Endothelial cell of umbilical vein (primary cell): ENCODE measurements around the gene THSD4.

Experiments used
- CTCF ChIP-seq, 2 donors: IDR thresholded peaks; 1 replicate in 1 of 2; 2 replicates in 1 of 2; pipeline ENCODE4 v1.5.1; 2011; ENCODE audit warnings: low read length in 2 of 2, mild to moderate bottlenecking in 2 of 2, moderate library complexity in 2 of 2, control low read depth in 1 of 2, inconsistent platforms in 1 of 2, low read depth in 1 of 2; ENCODE audit not compliant: insufficient read depth in 1 of 2; ENCODE audit errors: extremely low read depth in 1 of 2
- EZH2 ChIP-seq: IDR thresholded peaks from 2 replicates; pipeline ENCODE4 v1.6.1; 2012; ENCODE audit warnings: borderline replicate concordance, low read depth, mild to moderate bottlenecking, moderate library complexity, low read length, inconsistent platforms; ENCODE audit not compliant: severe bottlenecking
- GATA2 ChIP-seq: IDR thresholded peaks from 2 replicates; pipeline ENCODE4 v1.7.0; 2011; ENCODE audit warnings: low read depth, mild to moderate bottlenecking, moderate library complexity, mixed read lengths, low read length; ENCODE audit not compliant: insufficient read length, insufficient read depth
- MYC ChIP-seq: IDR thresholded peaks from one replicate; pipeline ENCODE4 v1.6.1; 2011; ENCODE audit warnings: mild to moderate bottlenecking, low read depth, low read length
- POLR2A ChIP-seq: IDR thresholded peaks from 2 replicates; pipeline ENCODE4 v1.6.1; 2012; ENCODE audit warnings: low read depth, mild to moderate bottlenecking, control low read depth, low read length
- POLR2AphosphoS5 ChIP-seq: IDR thresholded peaks from 2 replicates; pipeline ENCODE4 v1.6.1; 2012; ENCODE audit warnings: low read depth, mild to moderate bottlenecking, control low read depth, low read length, moderate library complexity; ENCODE audit not compliant: insufficient read depth

DNA sequence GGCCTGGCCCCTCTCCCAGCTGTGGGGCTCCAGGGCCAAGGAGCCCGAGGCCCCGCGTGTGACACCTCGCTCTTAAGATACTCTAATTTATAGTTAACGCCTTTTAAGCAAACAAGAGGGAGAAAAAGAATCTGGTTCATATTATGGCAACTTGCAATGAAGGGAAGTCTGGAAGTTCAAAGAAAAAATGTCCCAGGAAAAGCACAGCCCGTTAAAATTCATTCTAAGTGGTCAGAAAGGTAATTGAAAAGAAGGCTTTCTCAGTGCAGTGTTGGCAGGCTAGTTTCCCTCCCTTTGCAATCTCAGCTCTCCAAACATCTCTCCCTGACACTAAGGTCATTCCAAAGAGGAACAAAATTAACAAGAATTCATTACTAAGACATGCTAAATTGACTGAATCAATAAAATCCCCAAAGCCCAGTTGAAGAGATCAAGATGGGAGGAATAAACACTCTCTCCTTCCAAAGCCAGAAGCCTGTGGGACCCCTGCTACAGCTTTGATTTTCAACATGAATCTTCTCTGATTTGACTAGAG, 339.3 kb downstream of the THSD4 start:
- no peak for TF ChIP-seq CTCF (IDR thresholded peaks at IDR 0.05; ENCODE audit: extremely low read depth in 1 of 2, insufficient read depth in 1 of 2, low read depth in 1 of 2, low read length in 2 of 2)
- no peak for TF ChIP-seq GATA2
- TF ChIP-seq POLR2AphosphoS5 = no peak
- no peak for TF ChIP-seq POLR2A
- TF ChIP-seq EZH2 = no peak
- no peak for TF ChIP-seq MYC
